ENCODE data around the gene SWAP70.
A peak's percentile ranks its signal among the peaks of the same experiment; 100 is the strongest.

SWAP70 gene

DNA sequence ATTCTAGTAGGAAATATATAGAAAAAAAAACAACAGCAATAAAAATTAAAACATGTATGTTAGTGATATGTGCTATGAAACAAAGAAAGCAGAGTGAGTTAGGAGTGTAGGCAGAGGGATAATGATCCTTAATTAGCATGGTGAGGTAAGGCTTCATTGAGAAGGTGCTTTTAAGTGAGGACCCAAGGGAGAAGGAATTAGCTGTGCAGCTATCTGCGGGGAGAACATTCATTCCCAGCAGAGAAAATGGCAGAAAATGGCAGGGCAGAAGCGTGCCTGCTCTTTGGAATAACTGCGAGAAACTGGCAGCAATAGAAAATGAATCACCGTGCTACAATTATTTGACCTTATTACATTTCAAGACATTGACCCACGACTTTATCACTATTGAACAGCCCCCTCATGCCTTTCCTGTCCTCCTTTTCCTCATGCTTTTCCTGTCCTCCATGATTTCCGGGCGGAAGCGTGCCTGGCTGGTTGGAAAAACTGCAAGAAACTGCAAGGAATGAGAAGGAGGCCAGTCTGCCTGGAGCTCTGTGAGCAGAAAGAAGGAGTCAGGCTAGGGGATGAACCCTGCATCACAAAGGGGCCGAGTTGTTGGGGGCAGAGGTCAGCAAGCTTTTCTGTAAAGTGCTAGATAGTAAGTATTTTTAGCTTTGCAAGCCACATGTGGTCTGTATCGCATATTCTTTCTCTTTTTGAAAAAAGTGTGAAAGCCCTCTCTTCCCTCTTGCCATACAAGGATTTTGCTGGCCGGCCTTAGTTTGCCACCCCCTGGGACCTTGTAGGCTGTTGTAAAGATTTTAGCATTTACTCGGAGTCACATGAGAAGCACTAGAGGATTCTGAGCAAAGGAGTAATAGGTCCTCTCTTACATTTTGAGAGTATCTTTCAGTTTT is 37.1 kb upstream of the SWAP70 start:
- Histone ChIP-seq H3K27me3 (ENCODE audit: control insufficient read depth, insufficient read depth, low read length) (no peaks in the 10 kb centered on the region), H3K4me1 (ENCODE audit: control insufficient read depth, low read depth, low read length) (peaks cover 30% of the 10 kb centered on the region), H3K9me3 (ENCODE audit: control insufficient read depth, low read depth, low read length) (no peaks in the 10 kb centered on the region), H3K9ac (ENCODE audit: low read length) (peak overlapping the region; percentile 21), H3K4me3 (ENCODE audit: low read length) (peak overlapping the region; percentile 14), H3K36me3 (ENCODE audit: control insufficient read depth, low read depth, low read length) (no peaks in the 10 kb centered on the region), H3K27ac (ENCODE audit: low read length) (peak overlapping the region; percentile 92)

DNA sequence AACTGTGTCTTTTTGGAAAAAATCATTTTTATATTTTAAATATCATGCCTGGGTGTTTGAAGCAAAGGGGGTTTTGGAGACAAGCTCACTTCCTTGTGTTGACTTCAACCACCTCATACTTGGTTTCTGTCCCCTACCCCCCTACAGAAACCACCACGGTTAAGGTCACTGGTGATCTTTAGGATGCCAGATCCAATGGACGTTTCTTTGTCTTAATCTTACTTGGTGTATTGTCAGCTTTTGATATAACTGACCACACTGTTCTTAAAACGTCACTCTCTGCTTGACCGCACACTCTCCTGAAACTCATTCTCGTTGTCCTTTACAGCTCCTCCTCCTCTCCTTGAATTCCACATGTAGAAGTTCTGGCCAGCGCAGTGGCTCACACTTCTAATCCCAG is 34.8 kb upstream of the SWAP70 start:
- Histone ChIP-seq H3K4me3 (ENCODE audit: low read length) (no peak overlapping the region), H3K27me3 (ENCODE audit: control insufficient read depth, insufficient read depth, low read length) (no peaks in the 10 kb centered on the region), H3K9me3 (ENCODE audit: control insufficient read depth, low read depth, low read length) (no peaks in the 10 kb centered on the region), H3K9ac (ENCODE audit: low read length) (no peak overlapping the region), H3K36me3 (ENCODE audit: control insufficient read depth, low read depth, low read length) (no peaks in the 10 kb centered on the region), H3K4me1 (ENCODE audit: control insufficient read depth, low read depth, low read length) (peaks cover 30% of the 10 kb centered on the region), H3K27ac (ENCODE audit: low read length) (no peak overlapping the region)

DNA sequence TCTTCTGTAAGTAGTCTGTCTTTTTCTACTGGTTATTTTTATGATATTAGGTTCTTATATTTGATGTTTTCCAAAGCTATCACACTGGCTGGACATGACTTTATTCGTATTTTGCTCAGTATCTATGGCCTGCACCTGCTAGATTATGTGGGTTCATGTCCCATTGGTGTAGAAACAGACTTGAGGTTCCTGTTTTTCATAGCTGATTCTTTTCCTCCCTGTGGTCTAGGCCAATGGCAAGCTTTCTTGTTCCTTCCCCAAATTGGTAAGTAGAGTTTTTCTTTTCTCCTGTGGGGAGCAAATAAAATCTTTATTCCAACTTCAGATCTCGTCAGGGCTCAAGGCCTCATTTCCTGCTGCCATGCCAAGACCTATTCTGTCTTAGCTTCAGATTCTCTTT is 30.2 kb upstream of the SWAP70 start:
- H3K36me3 ChIP-seq (ENCODE audit: control insufficient read depth, low read depth, low read length): no peaks in the 10 kb centered on the region
- no peaks in the 10 kb centered on the region for H3K27me3 ChIP-seq (ENCODE audit: control insufficient read depth, insufficient read depth, low read length)
- no peak overlapping the region for H3K4me3 ChIP-seq (ENCODE audit: low read length)
- no peak overlapping the region for H3K9ac ChIP-seq (ENCODE audit: low read length)
- peaks cover 1% of the 10 kb centered on the region for H3K4me1 ChIP-seq (ENCODE audit: control insufficient read depth, low read depth, low read length)
- no peaks in the 10 kb centered on the region for H3K9me3 ChIP-seq (ENCODE audit: control insufficient read depth, low read depth, low read length)
- H3K27ac ChIP-seq (ENCODE audit: low read length): no peak overlapping the region

DNA sequence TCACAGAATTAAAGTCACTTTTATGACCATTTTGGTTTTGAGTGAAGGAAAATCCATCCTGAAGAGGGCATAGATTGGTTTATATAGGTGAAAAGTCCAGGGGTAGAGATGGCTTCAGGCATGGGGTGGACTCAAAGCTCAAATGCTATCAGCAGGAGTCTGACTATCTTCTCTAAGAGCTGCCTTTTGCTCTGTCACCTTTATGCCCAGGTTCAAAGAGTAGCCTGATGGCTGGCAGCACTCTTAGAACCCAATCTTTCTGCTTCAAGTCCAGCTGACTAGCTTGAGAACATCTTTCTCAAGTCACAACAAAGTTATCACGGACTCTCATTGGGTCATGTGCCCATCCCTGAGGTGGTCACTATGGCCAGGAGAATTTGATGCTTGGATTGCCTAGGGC is 27.2 kb upstream of the SWAP70 start:
- no peaks in the 10 kb centered on the region for H3K9me3 ChIP-seq (ENCODE audit: control insufficient read depth, low read depth, low read length)
- H3K4me1 ChIP-seq (ENCODE audit: control insufficient read depth, low read depth, low read length): no peaks in the 10 kb centered on the region
- no peak overlapping the region for H3K9ac ChIP-seq (ENCODE audit: low read length)
- no peaks in the 10 kb centered on the region for H3K27me3 ChIP-seq (ENCODE audit: control insufficient read depth, insufficient read depth, low read length)
- no peak overlapping the region for H3K27ac ChIP-seq (ENCODE audit: low read length)
- no peak overlapping the region for H3K4me3 ChIP-seq (ENCODE audit: low read length)
- H3K36me3 ChIP-seq (ENCODE audit: control insufficient read depth, low read depth, low read length): no peaks in the 10 kb centered on the region

DNA sequence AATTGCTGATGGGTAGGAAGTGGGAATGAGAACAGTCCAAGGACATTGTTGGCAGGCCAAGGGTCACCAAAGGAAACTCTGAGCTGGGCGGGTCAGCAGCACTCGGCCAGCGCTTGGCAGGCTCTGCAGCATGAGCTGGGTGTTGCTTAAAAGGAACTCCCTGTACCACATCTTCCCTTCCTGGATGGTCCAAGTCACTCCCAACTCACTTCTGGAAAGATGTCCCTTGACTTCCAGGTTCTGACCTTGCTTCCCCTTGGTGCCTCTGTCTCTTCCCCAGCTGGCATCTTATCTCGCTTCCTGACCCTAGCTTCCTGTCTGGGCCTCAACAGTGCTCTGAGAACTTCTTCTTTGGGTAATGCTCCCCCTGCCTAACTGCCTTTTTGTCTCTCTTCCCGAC is 24.8 kb upstream of the SWAP70 start:
- no peak overlapping the region for H3K4me3 ChIP-seq (ENCODE audit: low read length)
- H3K9ac ChIP-seq (ENCODE audit: low read length): no peak overlapping the region
- no peak overlapping the region for H3K27ac ChIP-seq (ENCODE audit: low read length)
- H3K4me1 ChIP-seq (ENCODE audit: control insufficient read depth, low read depth, low read length): no peaks in the 10 kb centered on the region
- H3K27me3 ChIP-seq (ENCODE audit: control insufficient read depth, insufficient read depth, low read length): no peaks in the 10 kb centered on the region
- no peaks in the 10 kb centered on the region for H3K36me3 ChIP-seq (ENCODE audit: control insufficient read depth, low read depth, low read length)
- no peaks in the 10 kb centered on the region for H3K9me3 ChIP-seq (ENCODE audit: control insufficient read depth, low read depth, low read length)

DNA sequence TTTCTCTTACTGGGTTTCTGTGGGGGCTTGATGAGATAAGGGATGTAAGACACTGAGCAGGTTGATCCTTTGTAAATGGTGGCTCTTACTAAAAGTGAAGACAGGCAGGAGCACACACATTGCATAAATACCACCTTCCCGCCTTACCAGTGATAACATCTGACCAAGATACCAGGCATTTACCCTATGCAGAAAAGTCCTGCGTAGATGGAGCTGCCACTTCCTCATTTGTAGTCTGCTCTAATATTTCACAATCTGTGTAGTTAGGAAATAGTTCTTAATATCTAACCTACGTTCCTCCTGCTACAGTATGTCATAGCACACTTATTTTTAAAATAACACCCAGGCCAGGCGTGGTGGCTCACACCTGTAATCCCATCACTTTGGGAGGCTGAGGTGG is 23.9 kb upstream of the SWAP70 start:
- H3K27me3 ChIP-seq (ENCODE audit: control insufficient read depth, insufficient read depth, low read length): no peaks in the 10 kb centered on the region
- no peak overlapping the region for H3K4me3 ChIP-seq (ENCODE audit: low read length)
- no peaks in the 10 kb centered on the region for H3K4me1 ChIP-seq (ENCODE audit: control insufficient read depth, low read depth, low read length)
- H3K9me3 ChIP-seq (ENCODE audit: control insufficient read depth, low read depth, low read length): no peaks in the 10 kb centered on the region
- H3K27ac ChIP-seq (ENCODE audit: low read length): no peak overlapping the region
- no peaks in the 10 kb centered on the region for H3K36me3 ChIP-seq (ENCODE audit: control insufficient read depth, low read depth, low read length)
- no peak overlapping the region for H3K9ac ChIP-seq (ENCODE audit: low read length)

DNA sequence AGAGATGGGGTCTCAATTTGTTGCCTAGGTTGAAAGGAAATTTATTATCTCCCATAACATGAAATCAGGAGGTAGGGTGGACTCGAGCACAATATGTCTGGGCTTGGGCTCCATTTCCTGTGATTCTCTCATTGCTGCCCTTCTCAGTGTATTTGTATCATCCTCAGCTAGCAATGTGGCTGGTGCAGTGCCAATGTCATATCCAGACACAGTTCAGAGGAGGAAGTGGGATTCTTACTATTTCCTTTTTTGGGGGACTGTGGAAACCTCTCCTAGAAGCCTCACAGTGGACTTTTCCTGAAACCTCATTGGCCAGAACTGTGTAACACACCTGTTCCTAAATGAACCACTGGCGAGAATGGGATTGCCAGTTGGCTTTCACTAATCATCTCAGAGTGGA is 21.0 kb upstream of the SWAP70 start:
- Histone ChIP-seq H3K27me3 (ENCODE audit: control insufficient read depth, insufficient read depth, low read length) (no peaks in the 10 kb centered on the region), H3K4me1 (ENCODE audit: control insufficient read depth, low read depth, low read length) (no peaks in the 10 kb centered on the region), H3K4me3 (ENCODE audit: low read length) (no peak overlapping the region), H3K9ac (ENCODE audit: low read length) (no peak overlapping the region), H3K9me3 (ENCODE audit: control insufficient read depth, low read depth, low read length) (no peaks in the 10 kb centered on the region), H3K36me3 (ENCODE audit: control insufficient read depth, low read depth, low read length) (no peaks in the 10 kb centered on the region), H3K27ac (ENCODE audit: low read length) (no peak overlapping the region)

DNA sequence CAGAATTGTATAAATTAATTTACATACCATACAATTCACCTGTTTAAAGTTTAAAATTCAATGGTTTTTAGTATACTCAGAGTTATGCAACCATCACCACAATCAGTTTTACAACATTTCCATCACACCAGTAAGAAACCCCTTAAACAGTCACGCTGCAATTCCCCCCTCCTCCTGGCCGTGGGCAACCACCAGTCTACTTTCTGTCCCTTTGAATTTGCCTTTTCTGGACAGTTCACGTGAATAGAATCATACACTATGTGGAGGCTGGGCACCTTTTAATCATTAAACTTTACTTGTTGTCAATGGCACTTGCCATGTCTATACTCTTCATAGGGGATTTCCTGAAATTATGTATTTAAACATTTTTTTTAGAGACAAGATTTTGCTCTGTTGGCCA is 20.1 kb upstream of the SWAP70 start:
- peaks cover 1% of the 10 kb centered on the region for H3K4me1 ChIP-seq (ENCODE audit: control insufficient read depth, low read depth, low read length)
- H3K36me3 ChIP-seq (ENCODE audit: control insufficient read depth, low read depth, low read length): no peaks in the 10 kb centered on the region
- H3K9ac ChIP-seq (ENCODE audit: low read length): no peak overlapping the region
- no peaks in the 10 kb centered on the region for H3K9me3 ChIP-seq (ENCODE audit: control insufficient read depth, low read depth, low read length)
- H3K27me3 ChIP-seq (ENCODE audit: control insufficient read depth, insufficient read depth, low read length): no peaks in the 10 kb centered on the region
- H3K4me3 ChIP-seq (ENCODE audit: low read length): no peak overlapping the region
- no peak overlapping the region for H3K27ac ChIP-seq (ENCODE audit: low read length)

DNA sequence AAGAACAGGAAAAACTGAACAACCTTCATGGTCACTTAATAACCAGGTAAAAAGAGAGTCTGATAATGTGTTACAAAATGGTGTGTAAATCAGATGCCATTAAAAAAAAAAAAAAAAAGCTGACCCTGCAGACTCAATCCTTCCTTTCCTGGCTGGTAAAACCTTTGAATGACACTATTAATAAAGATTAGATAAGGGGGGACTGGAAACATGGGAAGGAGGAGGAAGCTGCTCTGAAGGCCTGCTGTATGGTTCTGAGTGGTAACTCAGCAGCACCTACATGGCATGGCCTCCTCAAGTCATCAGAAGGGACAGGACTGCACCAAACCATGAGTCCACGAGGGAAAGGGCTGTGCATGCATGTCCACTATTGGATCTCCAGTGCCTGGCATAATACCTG is 18.0 kb upstream of the SWAP70 start:
- no peak overlapping the region for H3K9ac ChIP-seq (ENCODE audit: low read length)
- H3K27ac ChIP-seq (ENCODE audit: low read length): no peak overlapping the region

DNA sequence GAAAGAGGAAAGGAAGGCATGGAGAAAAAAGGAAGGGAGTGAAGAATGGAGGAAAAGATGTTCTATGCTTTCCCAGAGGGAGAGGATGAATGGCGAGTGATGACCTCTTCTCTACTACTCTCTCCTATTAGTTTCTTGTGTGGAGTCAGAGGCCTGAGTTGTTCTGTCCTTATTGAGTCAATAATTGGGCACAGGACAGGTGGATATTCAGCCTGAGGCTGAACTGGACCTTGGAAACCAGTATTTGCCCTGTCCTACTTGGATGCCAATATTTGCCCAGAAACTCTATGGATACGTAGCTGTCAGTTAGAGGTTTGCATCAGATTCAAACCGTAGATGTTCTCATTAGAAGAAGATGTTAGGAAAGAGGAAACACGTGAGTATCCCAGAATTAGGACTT is 17.6 kb upstream of the SWAP70 start:
- Histone ChIP-seq H3K36me3 (ENCODE audit: control insufficient read depth, low read depth, low read length) (no peaks in the 10 kb centered on the region), H3K4me3 (ENCODE audit: low read length) (no peak overlapping the region), H3K27ac (ENCODE audit: low read length) (no peak overlapping the region), H3K27me3 (ENCODE audit: control insufficient read depth, insufficient read depth, low read length) (no peaks in the 10 kb centered on the region), H3K9ac (ENCODE audit: low read length) (no peak overlapping the region), H3K4me1 (ENCODE audit: control insufficient read depth, low read depth, low read length) (peaks cover 4% of the 10 kb centered on the region), H3K9me3 (ENCODE audit: control insufficient read depth, low read depth, low read length) (no peaks in the 10 kb centered on the region)

More for the DNA sequence above, 18.0 kb upstream of the SWAP70 start:
- no peak overlapping the region for H3K4me3 ChIP-seq (ENCODE audit: low read length)
- no peaks in the 10 kb centered on the region for H3K9me3 ChIP-seq (ENCODE audit: control insufficient read depth, low read depth, low read length)
- H3K36me3 ChIP-seq (ENCODE audit: control insufficient read depth, low read depth, low read length): no peaks in the 10 kb centered on the region
- H3K4me1 ChIP-seq (ENCODE audit: control insufficient read depth, low read depth, low read length): peaks cover 4% of the 10 kb centered on the region
- H3K27me3 ChIP-seq (ENCODE audit: control insufficient read depth, insufficient read depth, low read length): no peaks in the 10 kb centered on the region

DNA sequence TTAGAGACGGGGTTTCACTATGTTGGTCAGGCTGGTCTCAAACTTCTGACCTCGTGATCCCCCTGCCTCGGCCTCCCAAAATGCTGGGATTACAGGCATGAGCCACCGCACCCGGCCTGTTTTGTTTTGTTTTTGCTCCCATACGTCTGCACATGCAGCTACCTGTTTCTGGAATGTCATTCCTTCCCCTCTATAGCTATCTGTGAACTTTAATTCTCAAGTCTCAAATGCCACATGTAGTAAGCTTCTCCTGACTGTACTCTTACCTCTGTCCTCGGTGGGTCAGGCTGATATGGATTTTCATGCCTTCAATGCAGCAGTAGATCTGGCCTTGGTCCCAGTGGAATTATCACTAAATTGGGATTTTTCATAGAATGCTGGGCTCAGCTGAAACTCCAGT is 12.4 kb upstream of the SWAP70 start:
- H3K4me1 ChIP-seq (ENCODE audit: control insufficient read depth, low read depth, low read length): peaks cover 4% of the 10 kb centered on the region
- H3K27ac ChIP-seq (ENCODE audit: low read length): no peak overlapping the region
- no peaks in the 10 kb centered on the region for H3K36me3 ChIP-seq (ENCODE audit: control insufficient read depth, low read depth, low read length)
- no peak overlapping the region for H3K9ac ChIP-seq (ENCODE audit: low read length)
- H3K4me3 ChIP-seq (ENCODE audit: low read length): no peak overlapping the region
- H3K9me3 ChIP-seq (ENCODE audit: control insufficient read depth, low read depth, low read length): no peaks in the 10 kb centered on the region
- H3K27me3 ChIP-seq (ENCODE audit: control insufficient read depth, insufficient read depth, low read length): no peaks in the 10 kb centered on the region
